AG09309 (cell line): ENCODE measurements around the gene CASP12.
"Not testable (repeated sequence)": the region's sequence is repeated elsewhere in the genome, so short reads cannot be mapped to it uniquely, and the experiment has no call there.

Experiments used
- DNase-seq: peaks from one replicate; pipeline ENCODE4 v3.0.0-alpha.2; 2010; ENCODE audit warnings: low read depth
- H3K4me3 ChIP-seq: 2 replicates; pipeline ENCODE4 v1.5.1; 2011; ENCODE audit warnings: mild to moderate bottlenecking, low read depth, low read length, moderate library complexity; ENCODE audit not compliant: control insufficient read depth
- TF ChIP-seq, protein P1 (sequence below): IDR thresholded peaks from 2 replicates; pipeline ENCODE4 v1.5.1; 2011; ENCODE audit warnings: mild to moderate bottlenecking, low read depth, low read length, inconsistent platforms; ENCODE audit not compliant: insufficient read depth, control insufficient read depth; ENCODE audit errors: missing control alignments

The CASP12 gene

GRCh38 chr11:104897891-104898684, at the start of gene CASP12:
Gene CASP12 (minus strand): TSS chr11:104898460.
- H3K4me3 ChIP-seq, result no peak within 1 kb of the TSS
- DNase-seq, result no peak
- TF ChIP-seq, protein P1, sequence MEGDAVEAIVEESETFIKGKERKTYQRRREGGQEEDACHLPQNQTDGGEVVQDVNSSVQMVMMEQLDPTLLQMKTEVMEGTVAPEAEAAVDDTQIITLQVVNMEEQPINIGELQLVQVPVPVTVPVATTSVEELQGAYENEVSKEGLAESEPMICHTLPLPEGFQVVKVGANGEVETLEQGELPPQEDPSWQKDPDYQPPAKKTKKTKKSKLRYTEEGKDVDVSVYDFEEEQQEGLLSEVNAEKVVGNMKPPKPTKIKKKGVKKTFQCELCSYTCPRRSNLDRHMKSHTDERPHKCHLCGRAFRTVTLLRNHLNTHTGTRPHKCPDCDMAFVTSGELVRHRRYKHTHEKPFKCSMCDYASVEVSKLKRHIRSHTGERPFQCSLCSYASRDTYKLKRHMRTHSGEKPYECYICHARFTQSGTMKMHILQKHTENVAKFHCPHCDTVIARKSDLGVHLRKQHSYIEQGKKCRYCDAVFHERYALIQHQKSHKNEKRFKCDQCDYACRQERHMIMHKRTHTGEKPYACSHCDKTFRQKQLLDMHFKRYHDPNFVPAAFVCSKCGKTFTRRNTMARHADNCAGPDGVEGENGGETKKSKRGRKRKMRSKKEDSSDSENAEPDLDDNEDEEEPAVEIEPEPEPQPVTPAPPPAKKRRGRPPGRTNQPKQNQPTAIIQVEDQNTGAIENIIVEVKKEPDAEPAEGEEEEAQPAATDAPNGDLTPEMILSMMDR, result no peak

DNA sequence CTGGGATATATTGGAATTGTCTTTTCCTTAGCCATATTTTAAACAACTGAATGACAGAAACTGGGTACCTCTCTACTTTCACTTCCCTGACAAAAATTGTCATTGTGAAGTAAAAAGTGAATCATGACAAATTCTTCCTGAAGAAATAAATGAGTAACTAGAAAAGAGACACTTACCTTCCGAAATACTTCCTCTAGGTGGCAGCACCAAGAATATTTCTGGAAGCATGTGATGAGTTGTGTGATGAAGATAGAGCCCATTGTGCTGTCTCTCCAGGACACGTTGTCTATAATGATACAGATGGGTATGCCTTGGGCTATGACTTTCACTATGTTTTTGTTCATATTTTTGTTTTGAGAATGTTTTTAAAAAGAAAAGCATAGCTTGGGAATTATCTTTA, 48.6 kb upstream of the CASP12 start:
- TF ChIP-seq, protein P1, result peak; percentile 43
- H3K4me3 ChIP-seq, result no peak overlapping the region
- DNase-seq, result no peak

DNA sequence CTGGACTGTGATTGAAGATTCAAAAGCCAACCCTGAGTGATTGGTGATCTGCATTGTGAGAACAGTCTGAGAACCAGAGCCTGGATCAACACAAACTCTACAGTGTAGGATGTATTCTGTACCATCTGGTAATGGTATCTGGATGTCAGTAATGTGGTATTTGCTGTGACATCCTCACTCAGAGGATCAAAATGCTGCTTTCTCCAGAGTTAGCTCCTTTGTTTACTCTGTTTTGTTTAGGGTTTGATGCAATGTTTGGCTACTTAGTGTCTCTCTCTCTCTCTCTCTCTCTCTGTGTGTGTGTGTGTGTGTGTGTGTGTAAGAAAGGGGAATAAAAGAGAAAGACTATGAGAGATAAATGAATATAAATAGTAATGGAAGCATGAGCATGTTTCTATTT, 45.8 kb upstream of the CASP12 start:
- H3K4me3 ChIP-seq, result no peak overlapping the region
- TF ChIP-seq, protein P1, result no peak
- DNase-seq, result no peak

DNA sequence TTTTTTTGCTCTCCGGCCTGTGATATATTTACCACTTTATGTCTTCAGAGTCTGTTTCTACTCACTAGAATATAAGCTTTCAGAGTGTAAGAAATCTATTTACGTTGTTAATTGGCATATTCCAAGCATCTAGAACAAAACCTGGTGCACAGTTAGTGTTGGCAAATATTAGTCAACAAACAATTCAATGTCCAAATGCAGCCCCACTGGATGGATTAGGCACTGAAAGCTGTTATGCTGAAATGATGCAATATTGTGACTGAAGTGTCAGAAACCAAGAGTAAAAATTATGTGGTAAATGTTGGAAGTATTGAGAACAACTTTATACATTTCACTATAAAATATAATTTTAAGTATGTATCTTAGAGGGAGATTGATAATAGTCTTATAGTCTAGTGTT, 45.3 kb upstream of the CASP12 start:
- no peak overlapping the region for H3K4me3 ChIP-seq
- TF ChIP-seq, protein P1, result no peak
- DNase-seq, result no peak

GRCh38 chr11:104934594-104934993, 36.3 kb upstream of the CASP12 start:
- TF ChIP-seq, protein P1, result no peak
- no peak overlapping the region for H3K4me3 ChIP-seq
- no peak for DNase-seq

DNA sequence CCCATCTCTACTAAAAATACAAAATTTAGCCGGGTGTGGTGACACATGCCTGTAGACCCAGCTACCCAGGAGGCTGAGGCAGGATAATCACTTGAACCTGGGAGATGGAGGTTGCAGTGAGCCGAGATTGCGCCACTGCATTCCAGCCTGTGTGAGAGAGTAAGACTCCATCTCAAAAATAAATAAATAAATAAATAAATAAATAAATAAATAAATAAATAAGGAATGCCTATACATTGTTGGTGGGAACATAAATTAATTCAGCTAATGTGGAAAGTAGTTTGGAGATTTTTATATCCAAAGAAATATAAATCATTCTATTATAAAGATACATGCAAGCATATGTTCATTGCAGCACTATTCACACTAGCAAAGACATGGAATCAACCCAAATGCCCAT, 35.8 kb upstream of the CASP12 start:
- not testable (repeated sequence) for DNase-seq, H3K4me3 ChIP-seq

GRCh38 chr11:104928811-104929210, 30.6 kb upstream of the CASP12 start:
- no peak for DNase-seq
- H3K4me3 ChIP-seq, result no peak overlapping the region
- TF ChIP-seq, protein P1, result no peak
